NOMO-1 treated with DMSO at 0.1 percent for 48 hours (cell line): ENCODE results near the gene DZIP1.
"Not testable (repeated sequence)": the region's sequence is repeated elsewhere in the genome, so short reads cannot be mapped to it uniquely, and the experiment has no call there.

ENCODE experiments used
- DNase-seq: peaks from one replicate; lab custom pipeline; 2025; ENCODE audit not compliant: unreplicated experiment; lab: John Stamatoyannopoulos, UW

Gene DZIP1

DNA sequence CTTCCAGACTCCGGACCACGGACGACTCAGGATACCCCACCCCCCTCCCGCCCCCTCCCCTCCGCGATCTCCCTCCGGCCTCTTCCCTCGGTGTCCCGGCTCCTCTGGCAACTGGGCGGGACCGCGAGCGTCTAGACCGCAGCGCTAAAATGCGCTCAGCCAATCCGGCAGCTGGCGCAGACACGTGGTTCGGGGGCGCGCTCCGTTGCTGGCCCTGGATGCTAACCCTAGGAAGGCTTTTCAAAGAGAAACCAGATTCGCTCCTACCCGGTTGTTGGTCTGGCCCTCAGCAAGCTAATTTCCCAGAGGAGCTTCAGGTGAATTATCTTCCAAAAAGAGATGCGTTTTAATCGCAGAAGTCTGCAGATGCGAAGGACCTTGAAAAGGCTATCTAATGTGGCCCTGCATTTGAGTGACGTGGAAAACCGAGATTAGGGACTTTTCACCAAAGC lies at the start of gene DZIP1:
Gene DZIP1, minus strand, starts transcription at position 106 of the 452 bp plus-strand sequence. CDS start 2,677 bp downstream, outside the sequence.
- peak; percentile 47 for DNase-seq

- DNase-seq: not testable (repeated sequence)
Observed at GRCh38 chr13:95690986-95691385, 46.5 kb upstream of the DZIP1 start.

GRCh38 chr13:95689582-95689926 lies 45.0 kb upstream of the DZIP1 start:
- DNase-seq: no peak

- not testable (repeated sequence) for DNase-seq
Observed at GRCh38 chr13:95684960-95685359, 40.5 kb upstream of the DZIP1 start.

- DNase-seq: no peak
Observed at GRCh38 chr13:95684418-95684817, 39.9 kb upstream of the DZIP1 start.

GRCh38 chr13:95679722-95680121 lies 35.2 kb upstream of the DZIP1 start:
- peak; percentile 72 for DNase-seq

GRCh38 chr13:95678967-95679366 lies 34.5 kb upstream of the DZIP1 start:
- no peak for DNase-seq

DNA sequence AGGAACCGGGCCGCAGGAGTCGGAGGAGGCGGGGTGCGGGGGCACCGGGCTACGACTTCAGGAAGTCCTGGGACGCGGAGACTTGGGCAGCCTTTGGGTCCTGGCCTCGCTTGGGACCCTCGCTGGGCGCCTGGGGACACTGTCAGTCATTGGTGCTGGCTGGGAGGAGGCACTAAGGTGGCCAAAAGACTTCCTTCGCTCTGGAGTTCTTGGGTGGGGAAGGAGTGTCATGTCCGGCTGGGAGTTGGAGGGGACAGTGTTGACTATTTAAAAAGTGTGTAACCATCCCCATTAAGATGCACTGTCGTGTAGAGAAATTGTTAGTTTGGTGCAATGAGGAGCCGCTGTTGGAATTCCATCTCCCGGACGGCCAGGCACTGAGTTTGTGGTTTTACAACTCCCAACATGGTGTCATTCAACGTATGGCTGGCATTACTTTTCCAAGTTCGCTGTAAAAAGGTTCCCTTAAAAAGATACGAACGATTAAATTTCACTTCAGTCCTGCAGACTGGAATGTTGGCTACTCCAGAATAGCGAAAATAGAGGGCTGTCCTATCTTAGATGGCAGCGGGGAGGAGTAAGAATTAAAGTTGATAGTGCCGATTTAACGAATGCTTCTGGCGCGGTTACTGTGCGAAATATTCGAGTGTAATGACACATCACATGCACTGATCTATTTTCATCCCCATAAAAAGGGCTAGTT lies 33.2 kb upstream of the DZIP1 start:
- peak; percentile 33 for DNase-seq

DNA sequence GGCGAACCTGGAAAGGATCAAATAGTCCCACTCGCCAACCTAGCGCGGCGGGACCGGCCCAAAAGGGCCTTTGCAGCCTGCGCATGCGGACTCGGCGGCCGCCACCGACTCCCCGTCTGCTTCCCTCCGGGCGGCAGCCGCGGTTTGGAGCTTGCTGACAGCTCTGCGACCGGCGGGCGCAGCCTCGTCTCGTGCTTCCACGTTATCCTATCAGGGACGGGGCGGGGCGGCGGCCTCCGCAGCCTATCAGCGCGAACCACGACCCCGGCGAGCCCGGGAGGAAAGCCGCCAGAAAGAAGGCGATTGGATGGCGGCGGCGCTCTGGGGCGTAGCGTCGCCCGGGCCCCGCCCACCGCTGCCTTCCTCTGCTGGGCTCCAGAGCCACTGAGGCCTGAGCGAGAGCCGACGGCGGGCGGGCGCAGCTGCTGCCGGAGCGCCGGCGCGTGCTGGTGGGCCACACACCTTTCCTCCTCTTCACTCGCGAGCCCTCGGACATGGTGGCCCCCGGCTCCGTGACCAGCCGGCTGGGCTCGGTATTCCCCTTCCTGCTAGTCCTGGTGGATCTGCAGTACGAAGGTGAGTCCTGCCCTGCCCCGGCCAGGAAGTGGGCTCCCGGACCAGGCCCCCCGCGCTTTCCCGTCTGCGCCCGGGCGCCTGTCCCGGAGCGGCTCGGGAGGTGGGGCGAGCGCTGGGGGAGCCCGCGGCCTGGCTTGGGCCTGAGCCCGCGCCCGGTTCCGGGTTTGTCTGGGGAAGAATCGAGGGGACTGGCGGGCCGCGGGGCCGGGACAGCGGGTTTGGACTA lies 32.5 kb upstream of the DZIP1 start, which contains the start of gene DNAJC3:
Gene DNAJC3, plus strand, starts transcription at position 378 of the 802 bp plus-strand sequence. Its CDS starts 117 bp downstream, at position 495.
- DNase-seq: peak; percentile 98

- DNase-seq: peak; percentile 59
Observed at GRCh38 chr13:95676105-95676761, 31.7 kb upstream of the DZIP1 start.

- DNase-seq: no peak
Observed at GRCh38 chr13:95671597-95671996, 27.1 kb upstream of the DZIP1 start.

GRCh38 chr13:95667235-95667634 lies 22.7 kb upstream of the DZIP1 start:
- not testable (repeated sequence) for DNase-seq

DNA sequence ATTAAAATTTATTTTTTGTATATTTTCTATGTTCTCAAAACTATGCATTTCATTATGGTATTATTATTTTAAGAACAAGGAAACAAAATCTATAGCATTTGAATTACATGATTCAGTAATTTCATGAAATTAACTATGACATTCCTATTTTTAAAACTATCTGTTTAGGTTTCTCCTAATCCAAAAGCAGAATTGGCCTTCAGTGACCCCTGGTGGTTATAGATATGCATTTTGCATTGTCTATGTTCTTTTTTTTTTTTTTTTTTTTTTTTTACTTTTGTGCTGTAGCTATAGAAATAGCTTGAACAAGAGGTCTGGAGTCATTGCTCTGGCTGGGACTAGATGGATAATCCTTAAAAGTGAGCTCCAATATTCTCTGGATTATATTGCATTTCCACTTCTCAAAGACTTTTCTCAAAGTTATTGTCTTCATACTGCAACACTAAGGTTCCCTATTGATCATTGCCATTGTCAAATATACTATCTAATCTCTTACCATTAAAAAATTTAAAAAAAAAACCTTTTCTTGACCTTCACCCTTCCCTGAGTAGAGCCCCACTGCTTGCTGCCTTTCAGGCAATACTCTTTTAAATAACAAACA lies 16.6 kb upstream of the DZIP1 start:
- DNase-seq: peak; percentile 44

- DNase-seq: no peak
Observed at GRCh38 chr13:95659500-95659899, 15.0 kb upstream of the DZIP1 start.

DNA sequence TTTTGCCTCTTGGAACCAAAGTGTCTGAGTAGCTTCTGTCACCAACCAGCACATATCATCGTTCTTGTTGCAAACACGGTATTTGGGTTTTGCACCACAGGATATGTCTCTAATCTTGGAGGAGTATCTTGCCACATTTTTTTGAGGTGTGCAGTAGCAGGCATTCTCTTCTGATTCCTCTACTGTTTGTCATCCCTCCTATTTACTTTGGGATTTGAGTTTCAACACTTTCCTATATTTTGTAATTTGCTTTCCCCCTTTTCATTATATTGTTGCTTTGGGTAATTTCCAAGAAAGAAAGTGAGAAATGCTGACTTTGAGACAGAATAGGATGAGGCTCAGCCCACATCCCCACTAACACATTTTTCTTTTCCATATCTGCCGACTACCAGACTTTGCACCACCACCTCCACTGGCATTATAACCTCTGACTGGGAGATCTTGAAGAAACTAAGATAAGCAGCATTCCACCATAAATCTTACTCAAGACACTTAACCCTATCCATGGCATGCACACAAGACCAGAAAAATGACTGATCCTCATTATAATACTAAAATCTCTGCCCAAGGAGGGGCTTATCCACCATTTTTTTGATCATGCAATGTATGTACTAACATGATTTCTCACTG lies 12.0 kb upstream of the DZIP1 start:
- DNase-seq: no peak

DNA sequence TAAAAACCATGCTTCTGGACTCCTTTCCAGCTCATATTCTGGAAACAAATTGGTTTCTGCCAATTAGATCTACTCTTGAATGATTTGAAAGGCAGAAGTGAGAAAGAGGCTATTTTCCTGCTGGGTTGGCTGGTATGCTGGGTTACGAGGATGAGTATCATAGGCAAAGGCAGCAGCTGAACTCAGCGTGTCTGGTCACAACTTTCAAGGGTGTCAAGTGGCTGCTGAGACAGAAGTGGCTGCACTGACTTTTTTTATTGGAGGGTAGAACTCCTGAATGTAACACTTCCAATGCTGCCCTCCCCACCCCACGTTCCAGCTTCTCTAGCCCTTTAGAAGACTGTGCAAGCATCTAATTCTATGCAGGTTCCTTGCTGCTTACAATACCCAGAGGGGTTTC lies 8.3 kb upstream of the DZIP1 start:
- DNase-seq: no peak

- no peak for DNase-seq
Observed at GRCh38 chr13:95652244-95652764, 7.8 kb upstream of the DZIP1 start.

GRCh38 chr13:95650696-95651095 lies 6.2 kb upstream of the DZIP1 start:
- peak; percentile 62 for DNase-seq

GRCh38 chr13:95647321-95647720 lies 2.8 kb upstream of the DZIP1 start:
- DNase-seq: no peak

DNA sequence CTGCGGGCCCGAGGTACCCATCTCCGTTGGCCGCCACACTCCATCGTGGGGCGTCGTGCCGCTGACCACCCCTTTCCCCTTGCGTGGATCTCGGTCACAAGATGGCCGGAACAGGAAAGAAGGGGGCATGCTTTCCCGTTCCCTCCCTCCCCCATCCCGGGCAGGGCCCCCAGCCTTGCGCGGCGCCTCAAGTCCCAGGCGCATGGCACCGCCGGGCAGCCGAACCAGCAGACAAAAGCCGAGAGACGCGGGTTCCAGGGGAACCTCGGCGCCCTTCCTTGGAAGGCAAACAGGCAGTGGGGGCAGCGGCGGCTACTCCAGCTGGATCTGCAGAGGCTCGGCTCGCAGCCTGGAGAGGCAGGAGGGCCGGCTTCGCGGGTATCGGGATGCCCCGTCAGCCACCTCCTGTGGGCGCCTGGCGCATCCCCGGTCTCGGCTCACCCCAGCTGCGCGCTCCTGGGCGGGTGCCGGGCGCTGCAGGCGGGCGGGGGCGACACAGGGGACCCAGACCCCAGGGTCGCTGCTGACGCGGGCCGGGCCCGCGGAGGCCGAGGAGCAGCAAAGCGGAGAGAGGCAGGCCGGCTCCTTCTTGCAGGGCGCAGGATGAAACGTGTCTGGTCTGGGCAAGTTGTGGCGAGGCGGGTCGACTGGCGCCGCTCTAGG lies 439 bp downstream of the DZIP1 start:
- peak; percentile 45 for DNase-seq
